Testis (tissue), 3 donors: Measurements from ENCODE around the gene MTM1. TPM values are rescaled to one million over a fixed set of nuclear protein-coding genes. Genes with fewer than 3 reads are reported as not detected.

Experiments
- DNase-seq: peaks from one replicate; pipeline ENCODE4 v3.0.0-alpha.2; 2019
- H3K27ac ChIP-seq, 2 donors: fragments of 200-600 bp; sonication (generic); one replicate each; pipeline ENCODE4 v1.5.1; 2019
- H3K27me3 ChIP-seq: fragments of 200-600 bp; sonication (generic); one replicate; pipeline ENCODE4 v1.5.1; 2019
- H3K36me3 ChIP-seq: fragments of 200-600 bp; sonication (generic); one replicate; pipeline ENCODE4 v1.5.1; 2017; ENCODE audit warnings: low read depth; ENCODE audit errors: missing control alignments
- H3K4me1 ChIP-seq: fragments of 200-600 bp; sonication (generic); one replicate; pipeline ENCODE4 v1.5.1; 2019
- H3K4me3 ChIP-seq, 2 donors: fragments of 200-600 bp; sonication (generic); one replicate each; pipeline ENCODE4 v1.5.1; 2017 to 2019
- H3K9me3 ChIP-seq: fragments of 200-600 bp; sonication (generic); one replicate; pipeline ENCODE4 v1.5.1; 2017
- CTCF ChIP-seq, 3 experiments: fragments of 450-650 bp in 2 of 3; fragments of 200-600 bp in 1 of 3; sonication (generic) in 1 of 3; IDR thresholded peaks; one replicate each; pipeline ENCODE4 v1.5.1; 2016 to 2019; ENCODE audit warnings: antibody characterized with exemption in 3 of 3, mild to moderate bottlenecking in 2 of 3, moderate library complexity in 1 of 3
- POLR2A ChIP-seq: fragments of 450-650 bp; IDR thresholded peaks from one replicate; pipeline ENCODE4 v1.6.1; 2017; ENCODE audit warnings: antibody characterized with exemption, mild to moderate bottlenecking, moderate library complexity
- WGBS, 2 donors: methylation state at CpG; one replicate each; pipeline ENCODE4 v1.1.5; 2018; 5-methylcytosine and 5-hydroxymethylcytosine counted together
- intact Hi-C: fragments of 100-400 bp; cut with DNase I; formaldehyde crosslinking; loops from one replicate; pipeline ENCODE4 v1.15.1; 2023; ENCODE audit warnings: low total_unique reads
- polyA plus RNA-seq: library from polyadenylated mRNA; stranded (reverse); fragments of 350-450 nt; fragmentation: Illumina TruSeq; extraction: RNeasy Lipid Tissue Mini Kit (QIAGEN cat#74804); gene quantifications from one replicate; pipeline ENCODE4 v1.2.3, GENCODE V29; 2014; ENCODE audit warnings: low read depth, low replicate concordance; ENCODE audit not compliant: insufficient read depth
- total RNA-seq, 2 donors: library from RNA; depleted of rRNA; stranded (reverse); fragments of >200 nt; gene quantifications; one replicate each; pipeline ENCODE4 v1.2.3, GENCODE V29; 2016

The MTM1 gene
- total and polyA plus RNA-seq, 3 donors from 2014 or later, result 20.0 to 38.5 (median 33.8) TPM

DNA sequence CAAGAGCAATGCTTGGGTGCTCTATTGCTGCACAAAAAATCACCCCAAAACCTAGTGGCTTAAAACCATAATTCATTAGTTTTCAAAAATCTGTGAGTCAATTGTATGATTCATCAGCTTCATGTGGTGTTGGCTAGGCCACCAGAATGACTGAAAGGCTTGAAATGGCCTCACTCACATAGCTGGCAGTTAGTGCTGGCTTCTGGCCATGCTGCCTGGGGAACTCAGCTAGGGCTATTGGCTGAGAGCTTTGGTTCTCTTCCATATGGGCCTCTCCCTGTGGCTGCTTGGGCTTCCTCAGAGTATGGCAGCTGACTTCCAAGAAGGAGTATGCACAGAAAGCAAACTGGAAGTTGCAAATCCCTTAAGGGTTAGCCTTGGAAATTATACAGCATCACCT, 121.7 kb downstream of the MTM1 start:
- Histone ChIP-seq H3K9me3 (no peaks in the 10 kb centered on the region), H3K4me3 (no peak overlapping the region), H3K36me3 (no peaks in the 10 kb centered on the region), H3K4me1 (no peaks in the 10 kb centered on the region), H3K27ac (no peak overlapping the region), H3K27me3 (no peaks in the 10 kb centered on the region)
- no peak for DNase-seq
- TF ChIP-seq POLR2A (no peak), CTCF (IDR thresholded peaks at IDR 0.05) (no peak)
- intact Hi-C loops, result no loop called here

DNA sequence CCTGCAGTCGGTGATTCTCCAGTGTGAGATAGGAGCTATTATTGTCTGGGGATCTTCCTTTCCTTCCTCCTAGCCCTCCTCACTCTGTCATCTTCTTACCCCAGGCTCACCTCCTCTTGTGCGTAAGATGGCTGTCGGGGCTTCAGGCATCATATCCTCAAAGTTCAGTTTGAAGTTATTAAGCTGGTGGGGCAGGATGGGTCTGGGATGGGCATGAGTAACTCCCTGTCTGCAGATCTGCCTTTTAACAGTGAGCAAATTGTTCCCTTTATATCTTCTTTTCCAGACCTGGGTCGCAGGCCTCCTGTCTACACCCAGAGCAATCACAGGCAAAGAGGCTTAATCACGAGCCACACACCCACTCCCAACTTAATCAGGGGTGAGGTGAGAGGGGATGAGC, 123.9 kb downstream of the MTM1 start:
- H3K4me1 ChIP-seq, result no peaks in the 10 kb centered on the region
- H3K4me3 ChIP-seq, result no peak overlapping the region
- intact Hi-C loops, result no loop called here
- 16 to 41% methylated on average over 5 of the region's 5 CpGs for WGBS, 2 donors
- H3K27ac ChIP-seq, result no peak overlapping the region
- H3K36me3 ChIP-seq, result no peaks in the 10 kb centered on the region
- no peaks in the 10 kb centered on the region for H3K27me3 ChIP-seq
- no peaks in the 10 kb centered on the region for H3K9me3 ChIP-seq
- no peak for DNase-seq
- TF ChIP-seq CTCF (IDR thresholded peaks at IDR 0.05) (no peak), POLR2A (no peak)

GRCh38 chrX:150692831-150693724, 124.7 kb downstream of the MTM1 start, which contains the start of gene MTMR1:
Gene MTMR1 (plus strand): TSS chrX:150693396. CDS start chrX:150693531, 135 bp downstream.
- peak within 1 kb of the TSS; percentile 53 to 66 for H3K4me3 ChIP-seq
- peak; percentile 41 for DNase-seq
- TF ChIP-seq CTCF (IDR thresholded peaks at IDR 0.05) (no peak), POLR2A (no peak)

GRCh38 chrX:150693725-150694574, 125.5 kb downstream of the MTM1 start:
- peak; percentile 47 for DNase-seq
- peak overlapping the region; percentile 81 to 87 for H3K27ac ChIP-seq
- no peaks in the 10 kb centered on the region for H3K36me3 ChIP-seq
- H3K4me3 ChIP-seq, result peak overlapping the region; percentile 53 to 66
- no peak for TF ChIP-seq CTCF (IDR thresholded peaks at IDR 0.05)
- TF ChIP-seq POLR2A, result no peak
- no peaks in the 10 kb centered on the region for H3K27me3 ChIP-seq
- intact Hi-C loops, result no loop called here
- H3K9me3 ChIP-seq, result no peaks in the 10 kb centered on the region
- 1% methylated on average over 14 to 20 of the region's 42 CpGs for WGBS, 2 donors
- no peaks in the 10 kb centered on the region for H3K4me1 ChIP-seq

More at GRCh38 chrX:150692831-150693724, 124.7 kb downstream of the MTM1 start, which contains the start of gene MTMR1:
- Histone ChIP-seq H3K27me3 (no peaks in the 10 kb centered on the region), H3K4me1 (no peaks in the 10 kb centered on the region), H3K9me3 (no peaks in the 10 kb centered on the region), H3K27ac (peak within 1 kb of the TSS; percentile 81 to 87), H3K36me3 (no peaks in the 10 kb centered on the region)
- intact Hi-C loops, result no loop called here
- WGBS, 2 donors, result 1% methylated on average over 10 to 11 of the region's 92 CpGs
